Stimulated activated CD4-positive, alpha-beta T cell treated with anti-CD3 and anti-CD28 coated beads, Interleukin-15, amount 100 ng/mL, for 1 hour (primary cell): Measurements from ENCODE around the gene ZNF776.
"Not testable (repeated sequence)": the region's sequence is repeated elsewhere in the genome, so short reads cannot be mapped to it uniquely, and the experiment has no call there.

Source experiments
- DNase-seq, 2 donors: peaks; one replicate each; pipeline ENCODE4 v3.0.0-alpha.2; 2020; ENCODE audit warnings: low read depth in 1 of 2, low spot score in 1 of 2

Gene ZNF776

DNA sequence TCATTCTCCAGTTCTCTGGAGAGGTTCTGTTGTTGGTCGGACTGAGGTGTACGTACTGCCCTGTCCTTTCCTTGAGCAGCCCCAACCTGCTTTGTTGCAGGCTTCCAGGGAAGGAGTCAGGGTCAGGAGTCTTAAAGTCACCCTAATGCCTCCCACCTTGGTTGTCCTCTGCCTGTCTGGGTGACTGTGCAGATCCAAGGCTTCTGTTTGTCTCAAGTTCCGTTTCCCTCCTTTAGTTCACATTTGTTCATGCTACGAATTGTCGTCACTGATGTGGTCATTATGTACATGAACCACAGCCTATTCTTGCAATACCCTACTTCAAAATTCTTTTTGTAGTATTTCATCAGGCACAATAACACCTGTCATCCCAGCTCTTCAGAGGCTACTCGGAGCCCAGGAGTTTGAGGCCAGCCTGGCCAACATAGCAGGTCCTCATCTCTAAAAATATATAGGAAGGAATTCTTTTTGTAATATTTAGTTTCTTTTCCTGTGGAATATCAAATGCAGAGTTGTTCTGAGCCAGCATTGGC is 30.2 kb downstream of the ZNF776 start:
- no peak for DNase-seq

- no peak for DNase-seq
Measured at GRCh38 chr19:57778336-57778735, 31.7 kb downstream of the ZNF776 start.

- DNase-seq = no peak
Measured at GRCh38 chr19:57779220-57779845, 32.7 kb downstream of the ZNF776 start.

DNA sequence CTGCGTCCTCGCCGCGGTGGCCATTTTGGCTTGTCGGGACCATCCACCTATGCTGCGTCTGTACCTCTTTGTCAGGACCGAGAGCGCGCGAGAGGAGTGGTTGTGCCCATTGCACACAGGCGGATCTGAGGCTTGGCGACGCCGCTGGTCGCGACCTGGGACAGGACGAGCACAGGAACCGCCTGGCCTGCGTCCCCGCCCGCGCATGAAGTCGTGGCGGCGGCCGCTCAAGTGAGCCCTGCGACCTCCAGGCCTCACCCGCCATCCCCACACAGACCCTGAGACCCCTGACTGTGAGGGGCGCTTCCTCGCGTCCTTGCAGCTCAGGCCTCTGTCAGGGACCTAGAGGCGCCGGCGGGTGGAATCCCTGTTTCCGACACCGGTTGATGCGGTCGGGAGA is 39.7 kb downstream of the ZNF776 start:
- DNase-seq = no peak

DNA sequence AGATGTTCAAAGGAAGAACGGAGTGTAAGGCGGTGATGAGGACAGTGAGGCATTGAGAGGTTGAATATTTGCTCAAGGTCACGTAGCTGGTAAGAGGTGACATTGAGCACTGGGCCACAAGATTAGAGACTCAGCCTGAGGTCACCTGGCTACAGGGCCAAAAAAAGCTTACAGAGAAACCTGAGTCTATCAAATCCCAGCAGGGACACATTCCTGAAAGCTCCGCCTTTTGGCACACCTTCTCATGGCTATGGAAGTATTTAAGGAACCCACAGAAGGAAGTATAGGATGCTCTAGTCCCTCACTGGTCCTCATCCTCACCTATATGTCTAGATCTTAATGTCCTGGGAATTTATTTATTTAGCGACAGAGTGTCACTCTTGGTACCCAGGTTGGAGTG is 40.3 kb downstream of the ZNF776 start:
- no peak for DNase-seq

DNA sequence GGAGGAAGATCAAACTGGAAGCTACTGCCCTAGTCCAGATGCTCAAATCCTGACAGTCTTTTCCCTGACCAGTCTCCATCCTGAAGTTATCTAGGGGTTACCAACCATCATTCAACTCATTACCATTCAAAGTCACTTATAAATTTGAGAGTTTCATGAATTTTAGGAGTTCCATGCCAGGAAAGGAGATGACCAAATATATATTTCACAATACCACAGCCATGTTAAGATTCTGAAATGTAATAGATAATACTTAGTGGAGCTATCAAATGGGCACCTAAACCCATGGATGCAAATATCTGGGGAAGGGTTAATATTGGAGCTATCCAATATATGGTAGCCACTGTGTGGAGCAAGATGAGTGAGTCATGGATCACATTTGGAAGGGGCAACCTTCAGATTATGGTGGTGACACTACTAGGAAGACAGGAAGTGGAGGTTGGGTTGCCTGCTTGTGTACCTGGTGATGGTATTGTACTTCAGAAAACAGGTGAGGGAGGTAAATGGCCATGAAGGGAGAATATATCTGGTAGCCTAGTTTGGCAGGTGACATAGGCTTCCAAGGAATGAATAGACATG is 41.6 kb downstream of the ZNF776 start:
- DNase-seq = no peak

DNA sequence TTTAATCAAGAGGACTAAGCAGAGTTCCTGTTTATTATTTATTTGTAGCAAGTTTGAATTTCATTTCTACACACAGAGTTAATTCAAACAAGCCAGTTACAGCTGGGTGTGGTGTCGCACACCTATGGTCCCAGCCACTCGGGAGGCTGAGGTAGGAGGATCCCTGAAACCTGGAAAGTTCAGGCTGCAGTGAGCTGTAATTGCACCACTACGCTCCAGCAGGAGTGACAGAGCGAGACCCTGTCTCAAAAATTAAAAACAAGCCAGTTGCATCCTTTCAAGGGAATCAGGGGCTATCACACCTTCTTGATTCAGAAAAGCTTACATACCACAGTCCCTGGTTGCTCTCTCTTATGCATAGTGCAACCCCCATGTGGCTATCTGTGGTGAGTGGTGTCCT is 42.7 kb downstream of the ZNF776 start:
- DNase-seq = no peak

GRCh38 chr19:57796580-57796979 is 50.0 kb downstream of the ZNF776 start:
- DNase-seq = not testable (repeated sequence)

- DNase-seq = no peak
Measured at GRCh38 chr19:57800696-57801095, 54.1 kb downstream of the ZNF776 start.

DNA sequence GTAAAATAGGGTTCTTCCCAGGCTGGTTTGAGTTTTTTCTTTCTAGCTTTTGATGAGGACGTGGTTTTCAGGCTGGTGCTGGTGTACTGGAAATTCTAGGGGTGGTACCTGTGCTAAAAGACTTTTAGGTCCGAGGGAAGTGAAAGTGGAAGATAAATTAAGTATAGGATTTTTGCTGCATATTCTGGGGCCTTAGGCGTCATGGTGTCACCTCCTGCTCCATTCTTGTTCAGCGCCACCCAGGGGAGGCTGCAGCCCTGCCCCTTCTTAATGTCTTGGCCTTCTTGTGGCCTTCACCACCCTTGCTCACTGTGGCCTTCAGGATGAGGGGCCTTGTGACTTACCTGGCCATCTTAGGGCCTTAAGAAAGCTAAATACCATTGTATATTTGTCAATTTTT is 55.7 kb downstream of the ZNF776 start:
- DNase-seq = no peak

DNA sequence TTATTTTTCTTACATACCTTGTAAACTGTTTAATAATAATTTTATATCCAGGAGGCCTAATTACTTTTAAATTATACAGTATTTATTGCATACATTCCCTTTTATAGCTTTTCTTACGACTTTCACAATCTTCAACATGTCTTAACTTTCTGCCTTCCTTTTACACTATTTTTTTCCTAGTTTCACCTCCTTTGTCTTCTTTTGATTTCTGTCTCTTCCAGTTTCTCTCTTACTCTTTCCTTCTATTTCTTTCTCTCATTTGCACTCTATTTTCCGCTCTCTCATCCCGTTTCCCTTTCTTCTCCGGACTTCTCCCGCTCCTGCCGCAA is 56.6 kb downstream of the ZNF776 start:
- DNase-seq = no peak

DNA sequence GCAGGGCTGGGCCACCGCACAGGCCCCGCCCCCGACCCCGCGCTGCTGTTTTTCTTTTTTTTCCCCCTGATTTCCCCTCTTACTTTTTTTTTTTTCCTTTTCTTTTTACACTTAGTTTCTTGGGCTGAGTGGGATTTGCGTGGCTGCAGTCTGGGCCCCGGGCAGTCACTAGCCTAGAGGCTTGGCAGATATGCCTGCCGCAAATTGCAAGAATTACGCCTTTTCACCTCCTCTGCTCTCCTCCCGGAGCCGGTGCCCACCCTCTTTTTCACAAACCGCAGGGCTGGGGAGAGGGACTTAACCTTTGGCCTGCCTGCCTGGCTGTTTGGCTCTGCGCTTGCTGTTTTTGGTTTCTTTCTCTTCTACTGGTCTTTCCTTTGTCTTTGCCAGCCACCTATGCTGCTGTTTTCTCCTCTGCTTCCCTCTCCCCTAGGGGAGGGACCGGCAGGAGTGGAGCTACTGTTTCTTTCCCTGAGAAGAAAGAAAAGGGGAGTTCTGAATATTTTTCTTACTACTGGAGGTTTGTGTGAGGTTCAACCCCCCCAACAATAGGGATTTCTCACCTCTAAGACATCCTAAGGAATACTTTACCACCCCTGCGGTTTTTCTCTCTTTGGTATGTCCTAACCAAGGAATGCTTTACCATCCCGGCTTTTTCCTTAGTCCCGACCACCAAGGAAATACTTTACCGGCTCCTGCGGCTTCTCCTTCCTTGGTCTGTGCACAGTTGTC is 57.1 kb downstream of the ZNF776 start:
- no peak for DNase-seq

DNA sequence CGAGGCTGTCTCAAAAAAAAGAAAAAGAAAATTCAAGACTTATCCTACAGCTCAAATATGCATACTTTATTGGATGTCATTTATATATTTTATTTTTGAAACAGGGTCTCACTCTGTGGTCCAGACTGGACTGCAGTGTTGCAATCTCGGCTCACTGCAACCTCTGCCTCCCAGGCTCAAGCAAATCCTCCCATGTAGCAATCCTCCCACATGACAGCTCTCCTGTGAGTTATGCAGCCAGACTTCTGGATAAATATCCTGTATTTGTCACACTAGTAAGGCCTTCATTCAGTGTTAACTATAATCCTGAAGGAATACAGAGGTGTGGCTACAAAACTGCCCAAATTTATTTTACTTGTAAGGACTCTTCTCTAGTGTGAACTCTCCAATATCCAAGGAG is 60.9 kb downstream of the ZNF776 start:
- no peak for DNase-seq
